Neutrophil (primary cell): ENCODE measurements around the gene SF3A2.

ENCODE experiments used
- H3K27ac ChIP-seq: fragments of 200-600 bp; sonication (generic); 2 replicates; pipeline ENCODE4 v1.5.1; 2016; ENCODE audit warnings: mild to moderate bottlenecking, moderate library complexity
- H3K27me3 ChIP-seq: fragments of 200-600 bp; sonication (generic); 2 replicates; pipeline ENCODE4 v1.6.0; 2016; ENCODE audit warnings: mild to moderate bottlenecking
- H3K36me3 ChIP-seq: fragments of 200-600 bp; sonication (generic); 2 replicates; pipeline ENCODE4 v1.5.1; 2017
- H3K4me1 ChIP-seq, 2 experiments: fragments of 200-600 bp in 1 of 2; sonication (generic) in 1 of 2; 1 replicate in 1 of 2; 2 replicates in 1 of 2; pipeline versions ENCODE4 v1.5.1 to v1.6.1; 2013 to 2016; ENCODE audit warnings: low read depth in 1 of 2, low read length in 1 of 2, mild to moderate bottlenecking in 1 of 2, moderate library complexity in 1 of 2; ENCODE audit not compliant: control insufficient read depth in 1 of 2, insufficient read depth in 1 of 2
- H3K4me3 ChIP-seq, 2 experiments: fragments of 200-600 bp in 1 of 2; sonication (generic) in 1 of 2; 1 replicate in 1 of 2; 2 replicates in 1 of 2; pipeline ENCODE4 v1.5.1; 2013 to 2016; ENCODE audit warnings: low read depth in 1 of 2, low read length in 1 of 2, mild to moderate bottlenecking in 1 of 2, moderate library complexity in 1 of 2
- H3K9me3 ChIP-seq: fragments of 200-600 bp; sonication (generic); 2 replicates; pipeline ENCODE4 v1.5.1; 2016
- CTCF ChIP-seq: fragments of 200-600 bp; sonication (generic); IDR thresholded peaks from 2 replicates; pipeline ENCODE4 v1.5.1; 2016; ENCODE audit warnings: antibody characterized with exemption

The SF3A2 gene

DNA sequence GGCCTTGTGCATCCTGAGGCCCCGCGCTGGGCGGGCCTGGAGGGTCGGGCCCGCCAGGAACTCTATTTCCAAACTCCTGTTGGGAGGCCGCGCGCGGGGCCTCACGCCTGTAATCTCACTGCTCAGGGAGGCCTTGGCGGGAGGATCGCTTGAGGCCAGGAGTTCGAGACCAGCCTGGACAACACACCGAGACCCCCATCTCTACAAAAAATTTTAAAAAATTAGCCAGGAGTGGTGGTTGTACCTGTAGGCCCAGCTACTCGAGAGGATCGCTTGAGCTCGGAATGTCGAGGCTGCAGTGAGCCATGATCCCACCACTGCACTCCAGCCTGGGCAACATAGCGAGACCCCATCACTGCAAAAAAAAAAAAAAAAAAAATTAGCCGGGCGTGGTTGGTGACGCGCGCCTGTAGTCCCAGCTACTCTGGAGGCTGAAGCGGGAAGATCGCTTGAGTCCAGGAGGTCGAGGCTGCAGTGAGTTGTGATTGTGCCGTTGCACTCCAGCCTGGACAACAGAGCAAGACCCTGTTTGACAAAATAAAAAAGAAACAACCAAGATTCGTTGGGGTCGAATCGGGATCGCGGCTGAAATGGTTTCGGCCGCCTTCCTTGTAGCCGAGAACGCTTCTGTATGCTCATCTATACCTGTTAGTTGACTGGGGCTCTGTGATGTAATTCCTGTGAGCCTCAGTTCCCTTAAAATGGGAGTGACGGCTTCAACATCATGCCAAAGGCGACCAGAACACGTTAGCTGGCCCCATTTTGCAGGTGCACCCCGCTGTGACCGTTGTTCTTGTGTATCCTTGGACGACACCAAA, 636 bp downstream of the SF3A2 start:
- Histone ChIP-seq H3K4me1 (peaks cover 52 to 60% of the 10 kb centered on the region in 2 experiments), H3K36me3 (peaks cover 18% of the 10 kb centered on the region)

GRCh38 chr19:2237869-2238153, 1.2 kb downstream of the SF3A2 start:
- H3K27ac ChIP-seq, result peak overlapping the region; percentile 97
- H3K27me3 ChIP-seq, result no peaks in the 10 kb centered on the region
- no peak for TF ChIP-seq CTCF
- no peaks in the 10 kb centered on the region for H3K9me3 ChIP-seq
- H3K4me1 ChIP-seq, result peaks cover 52 to 60% of the 10 kb centered on the region in 2 experiments
- H3K36me3 ChIP-seq, result peaks cover 13% of the 10 kb centered on the region
- peak overlapping the region; percentile 78 to 94 for H3K4me3 ChIP-seq

More for the DNA sequence above, 636 bp downstream of the SF3A2 start:
- Histone ChIP-seq H3K27ac (peak overlapping the region; percentile 97), H3K4me3 (peak overlapping the region; percentile 78 to 94), H3K9me3 (no peaks in the 10 kb centered on the region), H3K27me3 (no peaks in the 10 kb centered on the region)
- no peak for TF ChIP-seq CTCF

- no peaks in the 10 kb centered on the region for H3K9me3 ChIP-seq
- H3K27ac ChIP-seq, result peak overlapping the region; percentile 97
- no peak for TF ChIP-seq CTCF
- H3K4me1 ChIP-seq, result peaks cover 52 to 58% of the 10 kb centered on the region in 2 experiments
- no peaks in the 10 kb centered on the region for H3K27me3 ChIP-seq
- H3K36me3 ChIP-seq, result peaks cover 13% of the 10 kb centered on the region
- peak overlapping the region in 1 of 2 experiments; percentile 3 for H3K4me3 ChIP-seq
These were observed 2.5 kb downstream of the SF3A2 start for GRCh38 chr19:2239173-2239572.

- no peaks in the 10 kb centered on the region for H3K9me3 ChIP-seq
- H3K27ac ChIP-seq, result peak overlapping the region; percentile 97
- H3K27me3 ChIP-seq, result no peaks in the 10 kb centered on the region
- peaks cover 22% of the 10 kb centered on the region for H3K36me3 ChIP-seq
- peak overlapping the region in 1 of 2 experiments; percentile 3 for H3K4me3 ChIP-seq
- H3K4me1 ChIP-seq, result peaks cover 47 to 50% of the 10 kb centered on the region in 2 experiments
- TF ChIP-seq CTCF, result no peak
These were observed 3.4 kb downstream of the SF3A2 start for GRCh38 chr19:2239771-2240770.

DNA sequence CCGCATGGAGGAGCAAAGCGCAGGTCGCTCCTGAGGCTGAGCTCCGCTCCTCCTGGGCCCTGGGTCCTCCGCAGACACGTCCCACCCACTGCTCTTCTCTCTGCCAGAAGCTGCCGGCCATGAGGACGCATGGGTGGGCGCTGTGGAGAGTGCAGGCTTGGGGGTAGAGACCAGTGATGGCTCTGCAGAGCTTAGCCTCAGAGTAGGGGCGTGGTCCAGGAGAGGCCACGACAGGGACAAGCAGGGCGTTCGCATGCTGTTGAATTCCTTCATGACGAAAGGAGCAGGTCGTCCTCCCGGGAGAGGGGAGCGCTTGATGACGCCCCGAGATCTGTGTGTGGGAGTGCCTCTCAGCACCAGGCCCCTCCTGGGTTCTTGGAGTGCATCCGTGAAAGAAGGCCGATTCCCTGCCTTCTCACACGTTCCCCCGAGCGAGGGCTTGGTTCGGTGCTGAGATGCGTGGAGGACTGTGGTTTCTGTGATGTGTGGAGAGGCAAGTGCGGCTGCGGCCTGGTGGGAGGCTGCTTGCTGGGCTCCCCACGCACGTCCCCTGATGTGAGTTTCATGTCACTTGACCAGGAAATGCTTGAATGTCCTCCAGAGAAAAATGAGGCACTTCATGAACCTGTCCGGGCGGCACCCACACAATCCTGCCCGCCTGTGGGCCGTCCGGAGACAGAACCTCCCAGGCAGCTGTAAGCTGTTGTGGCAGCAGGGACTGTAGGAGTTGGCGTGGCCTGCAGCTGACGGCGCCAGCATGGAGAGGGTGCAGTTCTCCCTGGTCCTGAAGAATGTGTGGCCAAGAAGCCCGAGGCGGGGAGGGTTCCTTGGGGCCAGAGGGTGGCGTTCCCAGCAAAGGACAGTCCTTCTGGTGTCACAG, 4.5 kb downstream of the SF3A2 start:
- Histone ChIP-seq H3K27ac (no peak overlapping the region), H3K4me3 (no peak overlapping the region), H3K4me1 (peaks cover 40 to 41% of the 10 kb centered on the region in 2 experiments), H3K9me3 (no peaks in the 10 kb centered on the region), H3K36me3 (peaks cover 32% of the 10 kb centered on the region), H3K27me3 (no peaks in the 10 kb centered on the region)
- TF ChIP-seq CTCF, result no peak
